ENCODE measurements around the gene GPD2.

Gene GPD2

DNA sequence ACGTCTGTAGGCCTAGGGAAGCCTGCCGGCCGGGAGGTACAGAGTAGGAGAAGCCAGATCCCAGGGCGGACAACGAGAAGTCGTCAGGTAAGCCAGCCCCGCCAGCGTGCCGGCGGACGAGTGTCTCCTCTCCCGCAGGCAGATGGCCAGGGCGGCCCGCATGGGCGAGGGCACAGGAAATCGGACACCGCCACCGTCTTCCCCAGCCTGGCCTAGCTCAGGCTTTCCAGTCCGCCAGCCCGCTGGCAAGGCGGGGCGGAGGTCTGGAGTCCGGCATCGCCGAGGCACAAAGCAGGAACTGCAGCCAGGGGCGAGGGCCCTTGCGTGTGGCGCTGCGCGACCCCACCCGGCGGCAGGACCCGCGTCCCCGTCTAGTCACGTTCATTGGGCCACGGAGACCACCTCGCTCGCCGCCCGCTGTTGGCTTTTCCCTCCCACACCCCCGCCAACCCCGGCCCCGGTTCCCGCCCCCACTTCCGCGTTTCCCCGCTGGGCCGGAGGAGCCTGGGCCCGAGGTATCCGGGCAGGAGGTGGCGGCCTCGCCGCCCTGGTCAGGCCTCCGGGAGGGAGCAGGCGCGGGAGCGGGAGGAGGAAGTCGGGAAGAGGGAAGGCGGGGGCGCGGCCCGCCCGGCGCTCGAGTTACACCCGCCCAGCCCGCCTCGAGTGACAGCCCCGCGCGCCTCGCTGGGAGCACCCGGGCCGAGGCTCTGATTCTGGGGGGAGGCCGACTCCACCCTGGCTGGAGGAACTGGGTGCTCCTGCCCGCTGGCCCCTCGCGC is at the start of gene GPD2:
TSS of gene GPD2 (plus strand) at position 662 of the 779 bp plus-strand sequence. CDS start 39,727 bp downstream, outside the sequence.
- peak; percentile 49 for DNase-seq (ENCODE audit: low read depth)

DNA sequence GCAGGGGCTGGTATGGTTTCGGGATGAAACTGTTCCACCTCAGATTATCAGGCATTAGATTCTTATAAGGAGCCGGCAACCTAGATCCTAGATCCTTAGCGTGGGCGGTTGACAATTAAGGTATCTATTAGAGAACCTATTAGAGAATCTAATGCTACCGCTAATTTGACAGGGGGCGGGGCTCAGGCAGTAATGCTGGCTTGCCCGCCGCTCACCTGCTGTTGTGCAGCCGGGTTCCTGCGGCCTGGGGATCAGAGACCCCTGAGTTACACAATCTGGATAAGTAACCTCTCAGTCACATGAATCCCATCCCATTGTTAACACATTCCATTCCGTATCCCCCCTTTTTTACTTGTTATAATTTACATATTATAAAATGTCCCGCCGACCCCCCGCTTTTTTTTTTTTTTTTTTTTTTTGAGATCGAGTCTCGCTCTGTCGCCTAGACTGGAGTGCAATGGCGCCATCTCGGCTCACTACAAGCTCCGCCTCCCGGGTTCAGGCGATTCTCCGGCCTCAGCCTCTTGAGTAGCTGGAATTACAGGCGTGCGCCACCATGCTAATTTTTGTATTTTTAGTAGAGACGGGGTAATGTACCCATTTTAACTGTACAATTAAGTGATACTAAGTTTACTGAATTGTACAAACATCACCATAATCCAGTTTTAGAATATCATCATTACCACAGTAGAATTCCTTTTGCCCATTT is 42.0 kb upstream of the GPD2 start:
- no peak for DNase-seq (ENCODE audit: low read depth)

- no peak for DNase-seq (ENCODE audit: low read depth)
Measured at GRCh38 chr2:156396126-156396525, 40.1 kb upstream of the GPD2 start.

DNA sequence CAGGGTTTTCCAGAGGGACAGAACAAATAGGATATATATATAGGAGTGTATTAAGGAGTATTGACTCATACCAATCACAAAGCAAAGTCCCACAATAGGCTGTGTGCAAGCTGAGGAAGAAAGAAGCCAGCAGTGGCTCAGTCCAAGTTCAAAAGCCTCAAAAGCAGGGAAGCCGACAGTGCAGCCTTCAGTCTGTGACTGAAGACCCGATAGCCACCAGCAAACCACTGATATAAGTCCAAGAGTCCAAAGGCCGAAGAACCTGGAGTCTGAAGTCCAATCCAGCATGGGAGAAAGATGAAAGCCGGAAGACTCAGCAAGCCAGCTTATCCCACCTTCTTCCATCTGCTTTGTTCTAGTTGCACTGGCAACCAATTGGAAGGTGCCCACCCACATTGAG is 39.0 kb upstream of the GPD2 start:
- DNase-seq (ENCODE audit: low read depth): no peak

GRCh38 chr2:156398176-156398575 is 38.0 kb upstream of the GPD2 start:
- DNase-seq (ENCODE audit: low read depth): no peak

DNA sequence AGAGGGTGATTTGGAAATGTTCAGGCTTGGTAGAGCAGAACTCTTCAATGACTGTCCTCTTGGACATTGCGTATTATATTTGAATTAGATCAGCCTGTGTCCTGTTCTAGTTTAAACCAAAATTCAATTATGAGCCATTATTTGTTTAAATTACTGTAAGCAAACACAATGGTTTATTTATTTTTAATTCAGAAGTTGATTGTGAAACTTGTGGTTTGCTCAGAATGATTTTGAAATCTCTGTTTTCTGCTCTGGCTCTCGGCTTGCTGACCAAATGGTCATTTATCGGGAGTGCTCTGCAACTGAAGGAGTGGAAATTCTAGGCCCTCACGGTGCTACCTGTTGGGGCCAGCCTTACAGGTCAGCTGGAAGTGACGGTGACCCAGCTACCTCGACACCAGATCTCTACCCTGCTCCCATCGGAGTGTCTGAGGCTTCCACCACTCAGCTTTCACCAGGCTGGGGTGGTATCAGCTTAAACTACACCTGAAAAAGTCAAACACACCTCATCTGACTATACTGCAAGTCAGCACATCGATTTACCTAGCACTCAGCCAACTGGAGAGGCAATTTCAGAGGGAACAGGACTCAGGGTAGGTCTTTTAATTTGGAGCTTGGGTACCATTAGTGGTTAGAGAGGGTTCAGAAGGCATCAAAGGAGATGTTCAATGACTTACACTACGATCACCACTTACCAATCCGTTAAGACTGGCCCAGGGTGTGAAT is 36.8 kb upstream of the GPD2 start:
- DNase-seq (ENCODE audit: low read depth): peak; percentile 29

DNA sequence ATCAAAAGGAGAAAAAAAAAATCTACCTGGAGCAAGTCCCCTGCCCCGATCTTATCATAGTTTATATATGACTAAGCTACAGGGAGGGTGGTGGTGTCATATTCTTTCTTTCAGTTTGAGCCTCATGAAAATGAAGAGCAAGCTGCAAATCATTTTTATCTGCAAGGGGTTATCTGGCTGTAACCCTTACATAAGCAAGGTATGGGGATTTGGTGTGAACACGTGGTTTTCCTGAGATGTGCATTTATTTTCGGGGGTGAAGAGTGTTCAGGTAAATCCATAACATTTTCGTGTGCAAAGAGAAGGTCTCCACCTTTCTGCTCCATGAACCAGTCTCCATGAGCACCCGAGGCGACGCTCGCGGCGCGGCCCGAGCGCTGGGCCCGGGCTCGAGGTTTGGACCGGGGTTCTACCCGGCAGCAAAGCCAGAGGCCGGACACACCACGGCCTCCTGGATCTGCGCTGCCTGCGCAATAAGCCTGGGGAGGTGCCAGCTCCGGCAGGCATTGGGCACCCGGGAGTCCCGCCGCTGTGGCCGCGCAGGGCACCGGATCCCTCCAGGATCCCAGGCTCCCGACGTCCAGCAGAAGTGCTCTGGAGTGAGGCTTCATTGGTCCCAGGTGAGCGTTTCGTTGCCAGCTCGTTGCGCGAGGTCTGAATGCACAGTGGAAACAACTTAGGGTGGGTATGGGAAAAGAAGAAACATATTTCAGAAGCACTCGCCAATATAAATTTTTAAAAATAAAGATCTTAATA is 36.1 kb upstream of the GPD2 start:
- no peak for DNase-seq (ENCODE audit: low read depth)

DNA sequence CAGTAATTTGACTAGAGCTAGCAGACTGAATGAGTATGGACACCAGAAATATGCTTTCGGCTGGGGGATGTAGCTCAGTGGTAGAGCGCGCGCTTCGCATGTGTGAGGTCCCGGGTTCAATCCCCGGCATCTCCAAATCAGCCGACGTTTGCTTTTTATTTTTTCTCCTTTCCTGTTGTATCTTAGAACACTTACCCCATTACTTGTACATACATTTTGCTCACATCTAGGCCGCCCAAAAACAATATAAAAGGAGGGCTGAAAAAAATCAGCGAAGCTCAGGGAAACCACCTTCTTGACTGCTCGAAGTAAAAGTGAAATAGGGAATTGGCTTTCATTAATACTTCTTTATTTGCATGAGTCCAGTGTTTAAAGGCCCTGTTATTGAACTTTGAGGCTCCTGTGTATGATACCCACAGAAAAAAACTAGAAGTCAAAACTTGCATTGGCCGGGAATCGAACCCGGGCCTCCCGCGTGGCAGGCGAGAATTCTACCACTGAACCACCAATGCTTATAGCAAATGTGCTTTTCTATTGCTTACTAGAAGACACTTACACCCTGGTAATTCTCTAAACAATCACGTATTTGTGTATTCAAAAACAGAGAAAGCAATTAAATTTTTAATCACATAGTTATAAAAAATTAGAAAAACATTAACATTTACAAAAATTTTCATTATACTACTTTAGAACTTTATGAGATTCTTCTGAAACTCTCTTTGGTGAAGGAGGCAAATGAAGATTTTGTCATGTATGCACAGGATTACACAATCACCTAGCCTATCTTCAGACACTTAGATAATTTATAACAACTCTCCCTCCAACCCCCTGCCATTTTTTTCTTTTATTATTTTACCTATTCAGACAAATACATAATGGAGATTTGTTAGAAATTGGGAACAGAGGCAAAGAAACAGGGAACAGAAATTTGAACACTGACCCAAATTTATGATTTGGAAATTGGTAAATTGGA is 35.2 kb upstream of the GPD2 start:
- peak; percentile 61 for DNase-seq (ENCODE audit: low read depth)

DNA sequence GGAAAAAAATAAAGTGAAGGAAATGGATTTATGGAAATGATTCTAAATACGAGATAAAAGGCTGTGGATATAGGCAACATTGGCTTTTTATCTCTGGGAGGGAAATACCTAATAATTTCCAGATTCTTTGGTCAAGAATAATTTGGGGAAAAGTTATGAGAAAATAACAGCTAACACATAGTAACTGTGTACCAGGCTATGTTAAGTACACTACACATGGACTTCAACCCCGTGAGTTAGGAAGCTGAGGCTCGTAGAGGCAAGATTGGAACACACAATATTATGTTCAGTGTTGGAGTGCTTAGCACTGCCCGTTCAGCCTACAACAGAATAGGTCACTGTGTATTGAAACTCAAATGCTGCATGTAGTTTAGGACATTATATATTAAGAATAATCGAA is 34.3 kb upstream of the GPD2 start:
- no peak for DNase-seq (ENCODE audit: low read depth)

DNA sequence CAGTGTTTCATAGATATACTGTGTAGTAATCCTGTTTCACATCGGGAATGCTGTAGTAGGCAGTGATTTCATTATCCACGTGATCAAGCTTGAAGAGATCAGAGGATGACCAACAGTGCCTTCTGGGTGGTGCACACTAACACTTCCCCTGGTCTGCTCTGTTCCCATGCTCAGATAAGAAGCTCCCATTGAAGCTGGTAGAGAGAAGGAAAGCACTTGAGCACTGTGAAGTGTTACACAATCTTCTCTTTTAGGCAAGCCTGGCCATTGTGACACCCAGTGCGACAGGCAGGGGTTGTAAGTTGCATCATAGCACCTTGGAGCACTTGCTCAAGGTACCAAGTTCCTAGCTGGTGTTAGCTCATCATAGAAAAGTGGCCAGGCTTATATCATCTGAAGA is 30.6 kb upstream of the GPD2 start:
- no peak for DNase-seq (ENCODE audit: low read depth)

DNA sequence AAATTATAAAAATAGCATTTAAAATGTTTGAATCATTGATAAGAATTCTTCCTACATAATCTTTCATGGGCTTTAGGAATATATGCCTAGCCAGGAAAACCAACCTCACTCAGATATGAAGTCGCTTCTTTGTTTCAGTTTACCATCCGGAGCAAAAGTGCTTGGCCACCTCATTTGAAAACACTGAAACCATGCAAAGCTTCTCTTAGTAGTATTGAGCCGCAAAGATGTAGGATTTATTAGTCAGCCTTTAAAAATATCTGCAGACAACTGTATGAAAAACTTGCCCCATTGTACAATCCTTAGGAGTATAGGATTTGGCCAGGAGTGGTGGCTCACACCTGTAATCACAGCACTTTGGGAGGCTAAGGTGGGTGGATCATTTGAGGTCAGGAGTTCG is 24.3 kb upstream of the GPD2 start:
- DNase-seq (ENCODE audit: low read depth): no peak

GRCh38 chr2:156421851-156422250 is 14.3 kb upstream of the GPD2 start:
- no peak for DNase-seq (ENCODE audit: low read depth)

- no peak for DNase-seq (ENCODE audit: low read depth)
Measured at GRCh38 chr2:156423674-156424282, 12.4 kb upstream of the GPD2 start.

GRCh38 chr2:156427074-156427473 is 9.1 kb upstream of the GPD2 start:
- no peak for DNase-seq (ENCODE audit: low read depth)

DNA sequence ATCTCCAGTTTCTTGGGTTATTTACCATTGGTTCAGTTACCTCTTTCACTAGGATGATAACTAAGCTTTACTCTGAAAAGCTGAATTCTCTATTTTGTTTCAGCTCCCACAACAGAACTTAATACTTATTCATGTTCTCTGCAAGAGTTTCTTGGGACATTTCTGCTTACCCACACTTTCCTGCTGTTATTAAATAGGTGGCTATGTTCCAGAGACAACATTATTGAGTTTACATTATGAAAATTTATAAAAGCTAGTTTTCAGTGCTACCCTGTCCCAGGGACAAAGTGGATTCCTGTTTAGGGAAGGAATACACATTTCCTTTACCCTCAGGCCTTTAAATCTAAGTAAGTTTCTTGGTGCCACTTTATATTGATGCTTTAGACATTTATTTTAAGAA is 7.0 kb upstream of the GPD2 start:
- no peak for DNase-seq (ENCODE audit: low read depth)

- no peak for DNase-seq (ENCODE audit: low read depth)
Measured at GRCh38 chr2:156430236-156430979, 5.8 kb upstream of the GPD2 start.

GRCh38 chr2:156430980-156431358 is 5.2 kb upstream of the GPD2 start:
- no peak for DNase-seq (ENCODE audit: low read depth)

DNA sequence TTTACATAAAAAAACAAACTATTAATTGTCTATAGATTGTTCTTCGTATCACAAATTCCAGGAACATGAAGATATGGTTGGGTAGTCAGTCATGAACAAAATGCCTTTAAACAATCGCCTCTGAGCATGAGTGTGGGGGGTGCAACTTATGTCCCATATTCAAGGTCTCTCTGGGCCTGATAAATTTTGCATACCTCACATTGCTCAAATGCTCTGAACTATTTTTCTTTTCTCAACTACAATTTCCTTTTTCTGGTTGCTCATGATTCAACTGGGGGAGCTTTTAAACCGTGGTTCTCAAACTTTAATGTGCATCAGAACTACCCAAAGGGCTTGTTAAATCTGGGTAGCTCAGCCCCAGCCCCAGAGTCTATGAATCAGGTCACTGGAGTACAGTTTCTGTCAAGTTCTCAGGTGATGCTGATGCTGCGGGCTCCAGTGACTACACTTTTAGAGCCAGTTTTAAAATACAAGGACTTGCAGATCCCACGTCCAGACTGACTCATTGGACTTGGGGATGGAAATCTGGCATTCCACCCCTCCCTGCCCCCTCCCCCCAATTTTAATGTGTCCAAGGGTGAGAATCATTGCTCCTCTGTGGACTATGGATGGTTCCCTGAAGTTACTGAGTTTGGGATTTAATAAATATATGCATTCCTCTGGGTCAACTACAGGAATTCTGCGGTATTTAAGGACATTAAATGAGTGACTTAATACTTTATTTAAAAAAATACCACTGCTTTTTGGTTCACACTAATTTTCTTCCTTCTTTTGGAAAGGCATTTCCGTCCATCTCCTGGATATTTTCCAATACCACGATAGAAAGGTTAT is 1.5 kb upstream of the GPD2 start:
- DNase-seq (ENCODE audit: low read depth): no peak

DNA sequence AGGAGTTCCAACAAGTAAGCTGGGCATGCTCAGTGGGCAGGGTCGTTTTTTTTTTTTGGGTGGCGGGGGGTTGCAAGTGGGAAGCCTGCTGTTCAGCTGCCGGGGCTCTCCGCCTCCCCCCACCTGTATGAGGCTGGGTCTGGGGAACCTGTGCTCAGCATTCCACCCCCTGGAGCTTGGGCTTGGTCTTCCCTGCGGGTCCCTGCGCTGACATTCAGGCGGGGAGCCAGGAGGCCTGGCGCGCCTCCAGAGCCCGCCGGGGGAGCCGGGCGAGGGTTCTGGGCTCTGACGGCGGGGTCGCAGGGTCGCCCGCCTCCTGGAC is 822 bp upstream of the GPD2 start:
- no peak for DNase-seq (ENCODE audit: low read depth)

Data from GM04503 (cell line).